Gastrocnemius medialis (tissue), 4 donors: ENCODE results near the gene BMP3. TPM values are rescaled to one million over a fixed set of nuclear protein-coding genes. Genes with fewer than 3 reads are reported as not detected.
A peak's percentile ranks its signal among the peaks of the same experiment; 100 is the strongest.

ENCODE experiments used
- ATAC-seq, 2 donors: fragments of 150-250 bp; one replicate each; pipeline ENCODE4 v1.9.1; 2016
- DNase-seq, 2 donors: peaks; one replicate each; pipeline ENCODE4 v3.0.0-alpha.2; 2019
- H3K27ac ChIP-seq, 4 donors: fragments of 200-600 bp; sonication (generic); 1 replicate in 1 of 4; 2 replicates in 3 of 4; pipeline ENCODE4 v1.5.1; 2016 to 2018; ENCODE audit warnings: mild to moderate bottlenecking in 2 of 4, moderate library complexity in 1 of 4
- H3K27me3 ChIP-seq, 3 donors: fragments of 200-600 bp; sonication (generic) in 2 of 3; 1 replicate in 1 of 3; 2 replicates in 2 of 3; pipeline versions ENCODE4 v1.5.1 to v1.6.0; 2016 to 2019; ENCODE audit warnings: mild to moderate bottlenecking in 1 of 3, moderate library complexity in 1 of 3
- H3K36me3 ChIP-seq, 2 donors: fragments of 200-600 bp; sonication (generic) in 1 of 2; one replicate each; pipeline ENCODE4 v1.5.1; 2017 to 2018
- H3K4me1 ChIP-seq, 2 donors: fragments of 200-600 bp; sonication (generic) in 1 of 2; one replicate each; pipeline ENCODE4 v1.5.1; 2016 to 2017; ENCODE audit warnings: mild to moderate bottlenecking in 2 of 2
- H3K4me3 ChIP-seq, 4 donors: fragments of 200-600 bp; sonication (generic) in 3 of 4; 1 replicate in 1 of 4; 2 replicates in 3 of 4; pipeline ENCODE4 v1.5.1; 2016 to 2019; ENCODE audit warnings: mild to moderate bottlenecking in 2 of 4
- H3K9me3 ChIP-seq, 3 donors: fragments of 200-600 bp; sonication (generic) in 2 of 3; 1 replicate in 1 of 3; 2 replicates in 2 of 3; pipeline ENCODE4 v1.5.1; 2016 to 2019
- POLR2A ChIP-seq, 2 donors: fragments of 450-650 bp; IDR thresholded peaks; one replicate each; pipeline ENCODE4 v1.6.1; 2017; ENCODE audit warnings: antibody characterized with exemption in 2 of 2, mild to moderate bottlenecking in 2 of 2, moderate library complexity in 2 of 2
- in situ Hi-C, 4 donors: fragments of 200-750 bp; cut with MboI; loops; one replicate each; pipeline versions ENCODE4 v1.15.0 to v1.8.0; 2017; ENCODE audit warnings: low sequenced_read_pairs in 4 of 4
- intact Hi-C: fragments of 100-400 bp; cut with DNase I; formaldehyde crosslinking; loops from one replicate; pipeline ENCODE4 v1.15.1; 2023; ENCODE audit warnings: low total_unique reads
- total RNA-seq, 4 donors: library from RNA; depleted of rRNA; stranded (reverse); fragments of >200 nt; gene quantifications; one replicate each; pipeline versions ENCODE4 v1.1.0 to v1.2.3, GENCODE V29; 2016
- TF ChIP-seq, protein P1 (sequence below), 5 experiments: fragments of 450-650 bp in 3 of 5; fragments of 200-600 bp in 2 of 5; sonication (generic) in 2 of 5; IDR thresholded peaks in 4 of 5; conservative IDR thresholded peaks in 1 of 5; 1 replicate in 4 of 5; 2 replicates in 1 of 5; pipeline ENCODE4 v1.5.1; 2016 to 2019; ENCODE audit warnings: antibody characterized with exemption in 5 of 5, mild to moderate bottlenecking in 3 of 5, moderate library complexity in 3 of 5

The BMP3 gene
- total RNA-seq, 4 donors from 2014 or later: 0.11 to 0.51 (median 0.20) TPM

DNA sequence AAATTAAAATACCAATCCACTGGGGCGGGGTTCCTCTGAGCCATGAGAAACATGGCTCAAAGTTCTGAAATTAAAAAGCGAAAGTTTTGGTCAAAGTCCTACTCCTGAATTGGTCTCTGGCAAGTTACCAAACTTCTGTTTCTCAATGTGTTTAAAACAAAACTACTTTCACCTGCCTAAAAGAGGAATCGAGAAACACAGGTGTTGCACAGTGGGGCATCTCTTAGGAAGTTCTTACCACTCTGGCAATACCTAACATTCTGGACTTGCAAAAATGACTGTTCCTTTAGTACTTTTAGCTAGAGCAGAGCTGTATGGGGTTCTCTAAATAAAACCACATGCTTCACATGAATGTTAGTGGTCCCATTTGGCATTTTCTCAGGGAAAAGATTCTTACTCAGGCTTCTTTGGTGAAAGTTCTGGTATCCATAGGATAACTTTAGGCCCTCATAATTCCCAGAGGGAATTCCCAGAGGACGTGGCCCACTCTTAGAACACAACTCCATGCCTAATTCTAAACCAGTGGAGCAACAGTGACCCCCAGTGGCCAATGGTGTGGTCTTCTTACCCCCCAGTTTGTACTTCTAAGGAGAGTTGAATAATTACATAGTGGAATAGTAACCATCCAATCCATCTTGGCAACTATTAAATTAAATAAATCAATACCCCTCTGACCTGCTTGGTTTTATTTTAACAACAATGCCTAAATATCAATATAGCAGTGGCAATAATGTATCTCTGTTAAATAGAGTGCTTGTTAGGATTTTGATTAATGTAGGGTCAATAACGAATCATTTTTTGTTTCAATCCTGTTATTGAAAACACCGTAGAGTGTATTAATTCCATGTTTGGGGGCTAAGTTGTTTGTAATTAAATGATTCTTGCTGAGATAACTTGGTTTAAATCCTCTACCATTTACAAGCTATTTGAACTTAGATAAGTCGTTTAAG lies 21.9 kb downstream of the BMP3 start:
- no peaks in the 10 kb centered on the region for H3K4me1 ChIP-seq
- intact Hi-C loops (no loop called here), in situ Hi-C loops (no loop called here)
- peak in 1 of 2 donors; percentile 51 for ATAC-seq
- no peaks in the 10 kb centered on the region for H3K27me3 ChIP-seq
- TF ChIP-seq, protein P1, sequence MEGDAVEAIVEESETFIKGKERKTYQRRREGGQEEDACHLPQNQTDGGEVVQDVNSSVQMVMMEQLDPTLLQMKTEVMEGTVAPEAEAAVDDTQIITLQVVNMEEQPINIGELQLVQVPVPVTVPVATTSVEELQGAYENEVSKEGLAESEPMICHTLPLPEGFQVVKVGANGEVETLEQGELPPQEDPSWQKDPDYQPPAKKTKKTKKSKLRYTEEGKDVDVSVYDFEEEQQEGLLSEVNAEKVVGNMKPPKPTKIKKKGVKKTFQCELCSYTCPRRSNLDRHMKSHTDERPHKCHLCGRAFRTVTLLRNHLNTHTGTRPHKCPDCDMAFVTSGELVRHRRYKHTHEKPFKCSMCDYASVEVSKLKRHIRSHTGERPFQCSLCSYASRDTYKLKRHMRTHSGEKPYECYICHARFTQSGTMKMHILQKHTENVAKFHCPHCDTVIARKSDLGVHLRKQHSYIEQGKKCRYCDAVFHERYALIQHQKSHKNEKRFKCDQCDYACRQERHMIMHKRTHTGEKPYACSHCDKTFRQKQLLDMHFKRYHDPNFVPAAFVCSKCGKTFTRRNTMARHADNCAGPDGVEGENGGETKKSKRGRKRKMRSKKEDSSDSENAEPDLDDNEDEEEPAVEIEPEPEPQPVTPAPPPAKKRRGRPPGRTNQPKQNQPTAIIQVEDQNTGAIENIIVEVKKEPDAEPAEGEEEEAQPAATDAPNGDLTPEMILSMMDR (IDR thresholded peaks at IDR 0.05 in 4 of 5, conservative IDR thresholded peaks at IDR 0.05 in 1 of 5): peak; percentile 26 to 63 (median 46)
- TF ChIP-seq POLR2A (IDR thresholded peaks at IDR 0.05): no peak
- peak in 1 of 2 donors; percentile 16 for DNase-seq
- no peak overlapping the region for H3K27ac ChIP-seq
- no peaks in the 10 kb centered on the region for H3K36me3 ChIP-seq
- no peaks in the 10 kb centered on the region for H3K9me3 ChIP-seq
- H3K4me3 ChIP-seq: no peak overlapping the region

DNA sequence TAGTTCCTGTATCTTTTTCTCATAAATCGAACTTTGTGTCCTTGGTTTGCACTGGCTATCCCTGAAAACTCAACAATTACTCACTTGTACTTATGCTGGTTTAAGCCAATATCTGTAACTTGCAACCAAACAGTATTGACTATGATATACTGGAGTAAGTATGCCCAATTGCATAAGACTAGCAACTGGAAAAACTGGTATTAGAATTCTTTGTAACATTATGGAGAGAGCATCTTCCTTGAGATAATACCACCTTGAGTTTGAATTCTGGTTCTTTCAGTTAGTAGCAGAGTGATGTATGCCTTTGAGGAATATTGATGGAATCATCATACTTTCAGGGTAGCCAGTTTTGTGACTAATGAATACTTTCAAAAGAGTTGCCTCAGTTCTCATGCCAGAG lies 28.1 kb downstream of the BMP3 start:
- Histone ChIP-seq H3K36me3 (no peaks in the 10 kb centered on the region), H3K4me1 (no peaks in the 10 kb centered on the region), H3K4me3 (no peak overlapping the region), H3K27me3 (no peaks in the 10 kb centered on the region), H3K27ac (no peak overlapping the region), H3K9me3 (no peaks in the 10 kb centered on the region)
- in situ Hi-C loops: no loop called here
- DNase-seq: no peak
- no peak for ATAC-seq
- no peak for TF ChIP-seq POLR2A (IDR thresholded peaks at IDR 0.05)
- TF ChIP-seq, protein P1 (IDR thresholded peaks at IDR 0.05 in 4 of 5, conservative IDR thresholded peaks at IDR 0.05 in 1 of 5): no peak
- intact Hi-C loops: no loop called here

DNA sequence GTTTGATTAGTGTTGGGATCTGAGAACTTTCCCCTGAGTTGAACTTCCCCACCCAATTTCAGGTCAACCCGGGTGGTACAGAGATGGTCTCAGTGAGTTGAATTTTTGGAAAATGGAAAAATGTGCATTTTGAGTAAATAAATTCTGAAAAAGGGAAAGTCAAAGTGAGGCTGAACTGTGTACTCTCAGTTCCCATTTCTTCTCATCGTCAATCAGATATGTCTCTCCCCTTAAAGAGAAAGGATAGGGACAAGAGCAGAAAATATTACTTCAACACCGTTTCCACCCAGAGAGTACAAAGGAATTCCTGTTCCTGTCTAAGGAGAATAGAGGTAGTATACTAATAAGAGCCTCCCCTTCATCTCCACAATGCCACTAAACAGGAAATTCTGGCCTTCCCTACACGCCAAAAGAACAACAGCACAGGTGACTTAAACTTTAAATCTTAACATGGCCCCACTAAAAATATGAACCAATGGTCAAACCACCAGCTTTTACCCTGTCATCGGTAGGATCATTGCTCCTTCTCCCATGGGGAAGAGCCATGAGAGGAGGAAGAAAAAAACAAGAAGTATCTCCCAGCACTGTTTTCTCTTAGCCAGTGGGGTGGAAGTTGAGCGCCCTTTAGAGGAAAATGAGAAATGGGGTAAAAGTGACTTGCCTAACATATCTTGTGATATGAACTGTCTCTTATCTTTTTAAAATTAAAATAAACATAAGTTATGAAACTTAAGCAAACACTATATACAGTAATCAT lies 30.3 kb downstream of the BMP3 start:
- in situ Hi-C loops (no loop called here), intact Hi-C loops (no loop called here)
- no peaks in the 10 kb centered on the region for H3K27me3 ChIP-seq
- H3K4me1 ChIP-seq: no peaks in the 10 kb centered on the region
- TF ChIP-seq, protein P1 (IDR thresholded peaks at IDR 0.05 in 4 of 5, conservative IDR thresholded peaks at IDR 0.05 in 1 of 5): no peak
- no peak for TF ChIP-seq POLR2A (IDR thresholded peaks at IDR 0.05)
- ATAC-seq (no peak), DNase-seq (no peak)
- H3K36me3 ChIP-seq: no peaks in the 10 kb centered on the region
- H3K4me3 ChIP-seq: no peak overlapping the region
- no peak overlapping the region for H3K27ac ChIP-seq
- H3K9me3 ChIP-seq: no peaks in the 10 kb centered on the region

- in situ Hi-C loops (no loop called here), intact Hi-C loops (no loop called here)
- no peaks in the 10 kb centered on the region for H3K27me3 ChIP-seq
- H3K9me3 ChIP-seq: no peaks in the 10 kb centered on the region
- no peak overlapping the region for H3K4me3 ChIP-seq
- TF ChIP-seq, protein P1 (IDR thresholded peaks at IDR 0.05 in 4 of 5, conservative IDR thresholded peaks at IDR 0.05 in 1 of 5): no peak
- no peak for TF ChIP-seq POLR2A (IDR thresholded peaks at IDR 0.05)
- DNase-seq (no peak), ATAC-seq (no peak)
- no peaks in the 10 kb centered on the region for H3K36me3 ChIP-seq
- H3K27ac ChIP-seq: no peak overlapping the region
- H3K4me1 ChIP-seq: no peaks in the 10 kb centered on the region
Measured at GRCh38 chr4:81061344-81061730, 30.8 kb downstream of the BMP3 start.
